GM20000 (cell line): ENCODE data around the gene AMDHD2.
A peak's percentile ranks its signal among the peaks of the same experiment; 100 is the strongest.
"Not testable (repeated sequence)": the region's sequence is repeated elsewhere in the genome, so short reads cannot be mapped to it uniquely, and the experiment has no call there.

Source experiments
- DNase-seq: peaks from one replicate; pipeline ENCODE4 v3.0.0; 2012; ENCODE audit warnings: low spot score
- TF ChIP-seq, protein P1 (sequence below): IDR thresholded peaks from 2 replicates; pipeline ENCODE4 v1.5.1; 2012; ENCODE audit warnings: mild to moderate bottlenecking, control low read depth; ENCODE audit errors: extremely low read depth, missing control alignments

Gene AMDHD2

GRCh38 chr16:2529961-2530628 is 9.9 kb downstream of the AMDHD2 start:
- no peak for DNase-seq
- TF ChIP-seq, protein P1, sequence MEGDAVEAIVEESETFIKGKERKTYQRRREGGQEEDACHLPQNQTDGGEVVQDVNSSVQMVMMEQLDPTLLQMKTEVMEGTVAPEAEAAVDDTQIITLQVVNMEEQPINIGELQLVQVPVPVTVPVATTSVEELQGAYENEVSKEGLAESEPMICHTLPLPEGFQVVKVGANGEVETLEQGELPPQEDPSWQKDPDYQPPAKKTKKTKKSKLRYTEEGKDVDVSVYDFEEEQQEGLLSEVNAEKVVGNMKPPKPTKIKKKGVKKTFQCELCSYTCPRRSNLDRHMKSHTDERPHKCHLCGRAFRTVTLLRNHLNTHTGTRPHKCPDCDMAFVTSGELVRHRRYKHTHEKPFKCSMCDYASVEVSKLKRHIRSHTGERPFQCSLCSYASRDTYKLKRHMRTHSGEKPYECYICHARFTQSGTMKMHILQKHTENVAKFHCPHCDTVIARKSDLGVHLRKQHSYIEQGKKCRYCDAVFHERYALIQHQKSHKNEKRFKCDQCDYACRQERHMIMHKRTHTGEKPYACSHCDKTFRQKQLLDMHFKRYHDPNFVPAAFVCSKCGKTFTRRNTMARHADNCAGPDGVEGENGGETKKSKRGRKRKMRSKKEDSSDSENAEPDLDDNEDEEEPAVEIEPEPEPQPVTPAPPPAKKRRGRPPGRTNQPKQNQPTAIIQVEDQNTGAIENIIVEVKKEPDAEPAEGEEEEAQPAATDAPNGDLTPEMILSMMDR = no peak

DNA sequence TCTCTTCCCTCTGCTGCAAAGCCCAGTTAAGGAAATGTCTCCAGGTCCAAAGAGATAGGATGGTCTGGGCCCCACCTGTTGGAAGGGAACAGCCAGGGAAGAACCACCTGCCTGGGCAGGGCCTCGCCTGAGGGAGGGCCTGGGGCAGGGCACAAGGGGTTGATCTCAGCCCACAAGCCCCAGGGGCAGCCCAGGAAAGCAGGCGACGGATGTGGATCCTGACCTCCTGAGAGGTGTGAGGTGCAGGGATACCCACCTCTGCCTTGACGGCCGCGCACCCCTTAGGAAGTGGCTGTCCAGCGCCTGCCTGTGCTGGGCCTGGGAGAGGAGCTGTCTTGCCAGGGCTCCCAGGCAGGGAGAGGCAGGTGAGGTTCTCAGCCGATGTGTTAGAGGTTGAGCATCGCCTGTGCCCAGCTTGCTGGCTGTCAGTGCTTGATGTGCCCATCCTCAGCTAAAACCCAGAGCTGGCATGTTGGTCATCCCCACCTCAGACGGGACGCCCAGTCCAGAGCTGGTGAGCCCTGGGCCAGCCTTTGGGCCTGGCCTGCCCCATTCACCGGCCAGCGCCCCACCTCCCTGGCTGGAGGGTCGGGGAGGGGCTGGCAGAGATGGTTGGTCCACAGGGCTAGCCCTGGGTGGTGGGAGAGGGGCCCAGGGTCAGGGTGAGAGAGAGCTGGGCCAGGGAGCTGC is 10.6 kb downstream of the AMDHD2 start:
- TF ChIP-seq, protein P1 = no peak
- no peak for DNase-seq

DNA sequence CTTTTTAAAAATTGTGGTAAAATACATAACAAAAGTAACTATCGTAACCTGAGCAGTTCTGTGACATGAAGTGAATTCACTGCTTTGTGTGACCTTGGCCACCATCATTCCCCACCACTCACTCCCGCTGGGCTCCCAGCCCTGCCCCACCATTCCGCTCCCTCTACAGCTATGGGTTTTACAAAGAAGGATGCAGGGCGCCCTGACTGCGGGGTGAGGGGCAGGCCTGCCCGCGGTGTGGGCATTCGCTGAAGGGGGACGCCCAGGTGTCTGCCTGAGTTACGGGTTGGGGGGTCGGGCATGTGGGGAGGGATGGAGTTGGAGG is 11.2 kb downstream of the AMDHD2 start, which contains the start of gene CEMP1:
CEMP1 (minus strand) TSS at position 38 of the 325 bp plus-strand sequence. CDS start 335 bp downstream, outside the sequence.
- DNase-seq = no peak
- TF ChIP-seq, protein P1 = no peak

DNA sequence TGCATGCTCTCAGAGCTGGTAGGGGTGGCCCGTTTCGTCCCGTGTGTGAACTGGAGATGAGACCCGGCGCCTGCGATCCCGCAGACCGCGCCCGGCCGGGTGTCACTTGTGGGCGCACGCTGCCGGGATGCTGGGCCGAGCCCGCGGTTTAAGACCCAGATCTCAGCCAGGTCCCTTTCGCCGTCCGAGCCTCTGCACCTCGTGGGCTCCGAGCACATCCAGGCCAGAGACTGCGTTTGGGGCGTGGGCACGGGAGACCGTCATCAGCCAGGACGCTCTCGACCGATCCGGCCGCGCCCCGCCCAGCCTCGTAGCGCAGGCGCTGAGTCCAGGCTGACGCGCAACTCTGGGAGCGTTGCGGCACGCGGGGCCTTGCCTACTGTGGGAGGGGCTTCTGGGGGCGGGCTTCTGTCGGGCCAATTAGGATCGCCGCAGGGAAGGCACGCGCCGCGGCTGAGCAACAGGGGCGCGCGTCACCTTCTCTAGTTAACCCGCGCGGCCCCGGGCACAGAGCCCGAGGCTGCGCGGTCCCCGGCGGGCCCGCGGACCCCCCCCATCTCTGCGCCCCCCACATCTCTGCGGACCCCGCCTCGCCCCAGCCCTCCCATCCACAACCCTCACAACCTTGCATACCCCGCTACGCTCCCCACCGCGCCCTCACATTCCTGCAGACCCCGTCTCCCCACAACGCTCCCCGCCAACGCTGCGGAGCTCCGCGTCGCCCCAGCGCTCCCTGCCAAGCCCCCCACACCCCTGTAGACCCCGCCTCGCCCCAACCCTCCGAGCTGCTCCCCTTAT is 11.7 kb downstream of the AMDHD2 start:
- peak; percentile 99 for DNase-seq
- TF ChIP-seq, protein P1 = no peak

DNA sequence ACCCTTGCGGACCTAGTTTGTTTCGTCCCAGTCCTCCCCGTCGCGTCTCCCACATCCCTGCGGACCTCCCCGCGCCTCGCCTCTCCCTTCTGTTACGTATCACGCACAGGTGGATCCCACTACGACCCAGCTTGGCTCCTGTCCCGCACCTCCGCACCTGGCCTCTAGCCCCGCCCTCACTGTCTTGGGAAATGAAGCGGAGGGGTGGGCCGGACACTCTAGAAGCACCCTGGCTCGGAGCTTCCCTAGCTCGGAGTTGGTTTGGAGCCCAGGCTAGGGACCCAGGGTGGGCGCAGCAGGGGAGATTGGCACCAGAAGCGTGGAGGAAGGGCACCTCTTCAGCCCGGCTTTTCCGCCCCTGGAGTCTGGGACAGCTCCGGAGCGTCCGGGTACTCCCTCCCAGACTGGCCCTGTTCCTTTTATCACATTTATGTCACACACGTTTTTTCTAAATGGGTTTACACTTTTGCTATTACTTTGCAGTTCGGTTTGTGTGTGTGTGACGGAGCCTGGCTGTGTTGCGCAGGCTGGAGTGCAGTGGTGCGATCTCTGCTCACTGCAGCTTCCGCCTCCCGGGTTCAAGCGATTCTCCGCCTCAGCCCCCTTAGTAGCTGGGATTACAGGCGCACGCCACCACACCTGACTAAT is 12.4 kb downstream of the AMDHD2 start:
- TF ChIP-seq, protein P1 = no peak
- DNase-seq = peak; percentile 72

DNA sequence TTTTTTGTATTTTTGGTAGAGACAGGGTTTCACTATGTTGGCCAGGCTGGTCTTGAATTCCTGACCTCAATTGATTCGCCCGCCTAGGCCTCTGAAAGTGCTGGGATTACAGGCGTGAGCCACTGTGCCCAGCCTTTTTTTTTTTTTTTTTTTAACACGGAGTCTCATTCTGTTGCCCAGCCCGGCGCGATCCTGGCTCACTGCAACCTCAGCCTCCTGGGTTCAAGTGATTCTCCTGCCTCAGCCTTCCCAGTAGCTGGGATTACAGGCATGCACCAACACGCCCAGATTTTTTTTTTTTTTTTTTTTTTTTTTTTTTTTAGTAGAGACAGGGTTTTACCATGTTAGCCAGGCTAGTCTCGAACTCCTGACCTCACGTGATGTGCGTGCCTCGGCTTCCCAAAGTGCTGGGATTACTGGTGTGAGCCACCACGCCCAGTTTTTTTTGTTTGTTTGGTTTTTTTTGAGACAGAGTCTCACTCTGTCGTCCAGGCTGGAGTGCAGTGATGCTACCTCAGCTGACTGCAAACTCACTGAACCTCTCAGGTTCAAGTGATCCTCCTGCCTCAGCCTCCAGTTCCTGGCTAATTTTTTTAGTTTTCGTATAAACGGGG is 13.1 kb downstream of the AMDHD2 start:
- not testable (repeated sequence) for DNase-seq

- no peak for DNase-seq
- TF ChIP-seq, protein P1 = no peak
Measured at GRCh38 chr16:2533912-2534311, 13.7 kb downstream of the AMDHD2 start.

DNA sequence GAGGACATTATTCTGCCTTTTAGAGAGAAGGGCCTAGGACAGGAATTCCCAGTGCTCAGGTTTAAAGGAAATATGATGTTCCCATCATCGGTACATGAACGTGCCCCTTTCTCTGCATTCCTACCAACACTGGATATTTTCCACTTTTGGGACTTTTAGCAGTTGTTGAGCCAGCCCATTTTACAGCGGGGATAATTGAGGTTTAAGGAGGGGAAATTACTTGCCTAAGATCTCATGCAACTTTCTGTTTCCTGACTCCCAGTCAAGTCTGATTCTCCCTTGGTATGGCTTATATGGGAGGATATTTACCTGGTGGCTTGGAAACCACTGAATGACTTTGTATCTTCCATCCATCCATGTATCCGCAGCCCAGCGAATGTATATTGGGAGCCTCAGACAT is 14.2 kb downstream of the AMDHD2 start:
- DNase-seq = not testable (repeated sequence)
